Measurements from ENCODE around the gene SALL4. TPM values are rescaled to one million over a fixed set of nuclear protein-coding genes. Genes with fewer than 3 reads are reported as not detected.

SALL4 gene
- total and polyA plus RNA-seq, 2 of the 8 experiments (the other 6 are each of a cell fraction or from before 2014, with no cell fraction given): 108 to 235 TPM

GRCh38 chr20:51801823-51802123 lies 548 bp downstream of the SALL4 start:
- Histone ChIP-seq H3K9ac (replicated peaks in 1 of 4; ENCODE audit: extremely low read depth in 1 of 4, low read depth in 3 of 4, low read length in 3 of 4) (peak overlapping the region; percentile 84 to 97 (median 96)), H2BK12ac (ENCODE audit: low read depth, low read length) (no peak overlapping the region), H2BK5ac (ENCODE audit: low read depth, low read length) (peak overlapping the region; percentile 90), H3K79me1 (ENCODE audit: low read depth, low read length) (no peaks in the 10 kb centered on the region; the same call in 1 of the 2 replicates), H3K56ac (replicated peaks; ENCODE audit: insufficient read length, low read depth, low read length) (peak overlapping the region; percentile 93), H3K9me3 (ENCODE audit: insufficient read depth in 2 of 2, low read depth in 1 of 2, low read length in 1 of 2) (no peaks in the 10 kb centered on the region), H4K8ac (ENCODE audit: extremely low read depth, insufficient read depth, low read length) (peak overlapping the region; percentile 97; the same call in 1 of the 2 replicates), H3K23ac (ENCODE audit: insufficient read length) (no peak overlapping the region), H3K4me3 (ENCODE audit: extremely low read depth in 1 of 4, insufficient read depth in 2 of 4, low read depth in 3 of 4, low read length in 4 of 4) (peak overlapping the region; percentile 90 to 99 (median 94)), H3K27ac (ENCODE audit: low read depth, low read length) (peak overlapping the region; percentile 96), H2BK20ac (ENCODE audit: low read length) (no peak overlapping the region), H3K79me2 (ENCODE audit: control insufficient read depth in 1 of 2, insufficient read depth in 2 of 2, low read length in 2 of 2) (peaks cover 24 to 55% of the 10 kb centered on the region in 2 experiments), H3K18ac (ENCODE audit: extremely low read depth, low read length) (peak overlapping the region; percentile 95), H3K36me3 (ENCODE audit: control insufficient read depth in 2 of 4, insufficient read depth in 4 of 4, low read length in 3 of 4) (peaks cover 0 to 13% (median 0%) of the 10 kb centered on the region in 4 experiments; a peak in 1 of 8 replicates), H2BK15ac (ENCODE audit: low read length) (no peak overlapping the region), H3K14ac (ENCODE audit: insufficient read length) (no peak overlapping the region), H3K23me2 (ENCODE audit: low read depth, low read length) (peaks cover 10% of the 10 kb centered on the region), H3K4me2 (ENCODE audit: insufficient read depth in 1 of 2, low read depth in 2 of 2, low read length in 2 of 2) (peak overlapping the region; percentile 71 to 99), H4K20me1 (replicated peaks in 1 of 2; ENCODE audit: control insufficient read depth in 1 of 2, insufficient read depth in 2 of 2, low read length in 2 of 2) (peaks cover 5 to 8% of the 10 kb centered on the region in 2 experiments), H4K5ac (ENCODE audit: insufficient read length, low read depth, low read length) (peak overlapping the region; percentile 90), H3K27me3 (replicated peaks in 1 of 4; ENCODE audit: control insufficient read depth in 3 of 4, extremely low read depth in 1 of 4, insufficient read depth in 3 of 4, low read length in 3 of 4) (no peaks in the 10 kb centered on the region), H3K4me1 (replicated peaks in 1 of 4; ENCODE audit: control insufficient read depth in 3 of 4, insufficient read depth in 4 of 4, low read length in 3 of 4) (peaks cover 5 to 11% (median 6%) of the 10 kb centered on the region in 4 experiments; a peak in 6 of 7 replicates), H2AFZ (ENCODE audit: low read length) (no peak overlapping the region), H3K4ac (replicated peaks; ENCODE audit: insufficient read length, low read depth, low read length) (peak overlapping the region; percentile 82), H2BK120ac (replicated peaks; ENCODE audit: low read depth, low read length) (peak overlapping the region; percentile 34), H2AK5ac (ENCODE audit: low read depth, low read length) (no peak overlapping the region), H4K91ac (replicated peaks; ENCODE audit: insufficient read length, low read length) (no peak overlapping the region)
- DNase-seq (ENCODE audit: low read depth in 1 of 2, low spot score in 2 of 2) (no peak), FAIRE-seq (no peak)
- CTCF ChIA-PET (ENCODE audit: partially characterized antibody): interaction anchor here (0.9 to 2.2 kb wide), 3 partner anchors 12 to 258 kb away, joined by 3 to 9 read pairs (median 3); no protein-coding TSS in a partner anchor
- WGBS, 2 experiments (ENCODE audit: extremely low coverage in 1 of 2, insufficient coverage in 1 of 2, insufficient read length in 1 of 2, insufficient replicate concordance in 2 of 2, low coverage in 1 of 2, low lambda C conversion rate in 2 of 2, missing lambda C conversion rate in 1 of 2): no CpG with 5 or more reads among the region's 8 CpGs
- TF ChIP-seq CTBP2 (IDR thresholded peaks at IDR 0.05; ENCODE audit: borderline replicate concordance, insufficient read depth, insufficient read length, low read length) (no peak), ASH2L (IDR thresholded peaks at IDR 0.05; ENCODE audit: low read length) (peak; percentile 41), EP300 (IDR thresholded peaks at IDR 0.05; ENCODE audit: borderline replicate concordance in 1 of 2, low read depth in 2 of 2, low read length in 2 of 2) (no peak), HDAC2 (IDR thresholded peaks at IDR 0.05; ENCODE audit: borderline replicate concordance in 1 of 2, low read depth in 2 of 2, low read length in 2 of 2) (0 out of 4 replicates have a peak, but pooled peaks of 1 of the 2 experiments have one; percentile 93), EGR1 (IDR thresholded peaks at IDR 0.05; ENCODE audit: borderline replicate concordance, low read depth, low read length) (0 out of 2 replicates have a peak, but pooled peaks have one; percentile 1)
- POLR2A ChIA-PET (ENCODE audit: partially characterized antibody): interaction anchor here (0.8 to 1.9 kb wide), 21 partner anchors 8 to 1004 kb away, joined by 3 to 9 read pairs (median 4); no protein-coding TSS in a partner anchor
